Calu3 (cell line): Measurements from ENCODE around the gene NWD2. TPM values are rescaled to one million over a fixed set of nuclear protein-coding genes. Genes with fewer than 3 reads are reported as not detected.

ENCODE experiments used
- BruUV-seq: library from RNA; stranded (reverse); fragments of 400-500 nt; replicated peaks from 2 replicates; lab custom pipeline; 2021; lab: Mats Ljungman, UMichigan
- CTCF ChIA-PET: fragments of 300-600 bp; sonication (Branson Sonifier 250); formaldehyde crosslinking; loops from one replicate; lab custom pipeline; 2022; ENCODE audit warnings: antibody characterized with exemption; lab: Charles Lee
- DNase-seq: peaks from one replicate; pipeline ENCODE4 v3.0.0; 2022
- H3K27ac Mint-ChIP-seq: one replicate; pipeline ENCODE4 v1.8.0; 2022; ENCODE audit warnings: mixed read lengths; ENCODE audit not compliant: unreplicated experiment
- H3K27me3 Mint-ChIP-seq: one replicate; pipeline ENCODE4 v1.8.0; 2022; ENCODE audit warnings: mixed read lengths; ENCODE audit not compliant: unreplicated experiment
- H3K36me3 Mint-ChIP-seq: one replicate; pipeline ENCODE4 v1.8.0; 2022; ENCODE audit warnings: mild to moderate bottlenecking, moderate library complexity, mixed read lengths; ENCODE audit not compliant: insufficient read depth, unreplicated experiment
- H3K4me1 Mint-ChIP-seq: one replicate; pipeline ENCODE4 v1.8.0; 2022; ENCODE audit warnings: mild to moderate bottlenecking, low read depth, mixed read lengths; ENCODE audit not compliant: unreplicated experiment
- H3K4me3 Mint-ChIP-seq: one replicate; pipeline ENCODE4 v1.8.0; 2022; ENCODE audit warnings: mild to moderate bottlenecking, low read depth, moderate library complexity, mixed read lengths; ENCODE audit not compliant: unreplicated experiment
- H3K9me3 Mint-ChIP-seq: one replicate; pipeline ENCODE4 v1.8.0; 2022; ENCODE audit warnings: low read depth, mixed read lengths; ENCODE audit not compliant: unreplicated experiment
- intact Hi-C: fragments of 100-400 bp; cut with micrococcal nuclease; formaldehyde crosslinking; loops from one replicate; pipeline ENCODE4 v1.10.0; 2022; ENCODE audit not compliant: unreplicated experiment
- total RNA-seq: library from RNA; stranded (reverse); gene quantifications from 2 replicates; pipeline ENCODE4 v1.2.3, GENCODE V29; 2022
- TF ChIP-seq, protein P1 (sequence below): fragments of 200-600 bp; IDR thresholded peaks from one replicate; pipeline ENCODE4 v1.8.0; 2022; ENCODE audit warnings: antibody characterized with exemption; ENCODE audit not compliant: unreplicated experiment

Gene NWD2
- total RNA-seq, 1 experiment from 2014 or later, result 1.4 TPM

DNA sequence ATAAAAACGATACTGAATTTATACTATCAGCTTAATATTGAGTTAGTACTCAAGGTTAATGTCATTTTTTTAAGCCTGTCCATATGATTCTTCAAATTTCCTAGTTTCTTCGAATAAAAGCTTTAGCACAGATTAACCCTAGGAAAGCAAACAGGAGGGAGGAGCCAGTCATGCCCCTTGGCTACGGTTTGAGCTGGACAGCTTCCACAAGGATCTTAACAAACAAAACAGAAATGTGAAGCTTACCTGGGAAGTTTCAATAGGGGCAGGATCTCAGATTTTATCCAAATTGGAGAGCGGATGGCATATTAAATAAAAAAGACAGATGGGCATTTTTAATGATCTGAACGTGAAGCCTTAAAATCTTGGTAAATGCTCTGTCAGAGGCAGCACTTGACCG is 2.3 kb downstream of the NWD2 start:
- Mint-ChIP-seq H3K27ac (no peak overlapping the region), H3K27me3 (no peaks in the 10 kb centered on the region)
- BruUV-seq, result no TSS peak

GRCh38 chr4:37258221-37258620 is 13.7 kb downstream of the NWD2 start:
- no TSS peak for BruUV-seq
- H3K27me3 Mint-ChIP-seq, result no peaks in the 10 kb centered on the region
- intact Hi-C loops, result no loop called here
- H3K4me3 Mint-ChIP-seq, result no peak overlapping the region
- CTCF ChIA-PET, result interaction anchor here (0.8 kb wide), 1 partner anchor 11 kb away, joined by 3 read pairs; no protein-coding TSS in a partner anchor
- no peaks in the 10 kb centered on the region for H3K36me3 Mint-ChIP-seq
- H3K4me1 Mint-ChIP-seq, result peaks cover 19% of the 10 kb centered on the region
- no peak overlapping the region for H3K27ac Mint-ChIP-seq
- no peaks in the 10 kb centered on the region for H3K9me3 Mint-ChIP-seq
- TF ChIP-seq, protein P1, sequence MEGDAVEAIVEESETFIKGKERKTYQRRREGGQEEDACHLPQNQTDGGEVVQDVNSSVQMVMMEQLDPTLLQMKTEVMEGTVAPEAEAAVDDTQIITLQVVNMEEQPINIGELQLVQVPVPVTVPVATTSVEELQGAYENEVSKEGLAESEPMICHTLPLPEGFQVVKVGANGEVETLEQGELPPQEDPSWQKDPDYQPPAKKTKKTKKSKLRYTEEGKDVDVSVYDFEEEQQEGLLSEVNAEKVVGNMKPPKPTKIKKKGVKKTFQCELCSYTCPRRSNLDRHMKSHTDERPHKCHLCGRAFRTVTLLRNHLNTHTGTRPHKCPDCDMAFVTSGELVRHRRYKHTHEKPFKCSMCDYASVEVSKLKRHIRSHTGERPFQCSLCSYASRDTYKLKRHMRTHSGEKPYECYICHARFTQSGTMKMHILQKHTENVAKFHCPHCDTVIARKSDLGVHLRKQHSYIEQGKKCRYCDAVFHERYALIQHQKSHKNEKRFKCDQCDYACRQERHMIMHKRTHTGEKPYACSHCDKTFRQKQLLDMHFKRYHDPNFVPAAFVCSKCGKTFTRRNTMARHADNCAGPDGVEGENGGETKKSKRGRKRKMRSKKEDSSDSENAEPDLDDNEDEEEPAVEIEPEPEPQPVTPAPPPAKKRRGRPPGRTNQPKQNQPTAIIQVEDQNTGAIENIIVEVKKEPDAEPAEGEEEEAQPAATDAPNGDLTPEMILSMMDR, result no peak
- peak; percentile 2 for DNase-seq

More for the DNA sequence above, 2.3 kb downstream of the NWD2 start:
- Mint-ChIP-seq H3K36me3 (peaks cover 23% of the 10 kb centered on the region), H3K9me3 (no peaks in the 10 kb centered on the region), H3K4me1 (peaks cover 8% of the 10 kb centered on the region), H3K4me3 (no peak overlapping the region)
- TF ChIP-seq, protein P1, result no peak
- CTCF ChIA-PET, result interaction anchor here (1.2 to 1.5 kb wide), 2 partner anchors 12 to 111 kb away, joined by 3 read pairs; no protein-coding TSS in a partner anchor
- intact Hi-C loops, result loop anchor here (10.0 kb wide), 1 partner anchor 832 kb away; no protein-coding TSS in a partner anchor
- DNase-seq, result peak; percentile 4

- no peak for DNase-seq
- CTCF ChIA-PET, result no interaction called here
- TF ChIP-seq, protein P1, result no peak
- Mint-ChIP-seq H3K27ac (no peak overlapping the region), H3K9me3 (no peaks in the 10 kb centered on the region), H3K4me1 (no peaks in the 10 kb centered on the region), H3K4me3 (no peak overlapping the region), H3K36me3 (peaks cover 5% of the 10 kb centered on the region), H3K27me3 (no peaks in the 10 kb centered on the region)
- BruUV-seq, result no TSS peak
- intact Hi-C loops, result no loop called here
These were observed 23.8 kb downstream of the NWD2 start for GRCh38 chr4:37268319-37268718.

DNA sequence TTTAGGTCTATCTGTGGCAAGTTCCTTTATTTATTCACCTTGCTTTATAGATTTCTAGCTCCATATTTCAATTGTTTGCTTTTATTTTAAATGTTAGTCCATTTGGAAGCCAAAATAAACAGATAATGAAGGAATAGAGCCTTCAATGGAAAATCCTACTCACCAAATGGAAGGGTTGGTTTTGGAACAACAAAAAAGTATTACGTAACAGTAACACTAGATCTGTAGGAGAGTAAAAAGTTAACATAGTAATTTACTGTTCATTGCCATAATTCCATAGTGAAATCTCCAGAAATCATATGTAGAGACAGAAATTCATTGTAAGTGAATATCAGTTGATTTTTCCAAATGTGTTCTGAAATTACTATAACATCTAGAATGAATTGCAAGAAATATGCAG is 34.6 kb downstream of the NWD2 start:
- H3K36me3 Mint-ChIP-seq, result no peaks in the 10 kb centered on the region
- no peaks in the 10 kb centered on the region for H3K27me3 Mint-ChIP-seq
- BruUV-seq, result no TSS peak
- H3K27ac Mint-ChIP-seq, result no peak overlapping the region
- TF ChIP-seq, protein P1, result no peak
- intact Hi-C loops, result no loop called here
- H3K9me3 Mint-ChIP-seq, result no peaks in the 10 kb centered on the region
- DNase-seq, result no peak
- H3K4me1 Mint-ChIP-seq, result peaks cover 23% of the 10 kb centered on the region
- CTCF ChIA-PET, result no interaction called here
- H3K4me3 Mint-ChIP-seq, result no peak overlapping the region
